ENCODE data around the gene PGM2.
A peak's percentile ranks its signal among the peaks of the same experiment; 100 is the strongest.
"Not testable (repeated sequence)": the region's sequence is repeated elsewhere in the genome, so short reads cannot be mapped to it uniquely, and the experiment has no call there.

PGM2 gene

GRCh38 chr4:37826295-37827029, at the start of gene PGM2:
TSS of gene PGM2 (plus strand) at chr4:37826686. CDS start at chr4:37826733, 47 bp downstream.
- DNase-seq (ENCODE audit: low spot score): peak; percentile 59

GRCh38 chr4:37779896-37780295, 46.6 kb upstream of the PGM2 start:
- DNase-seq (ENCODE audit: low spot score): no peak

GRCh38 chr4:37780444-37781130, 45.9 kb upstream of the PGM2 start:
- DNase-seq (ENCODE audit: low spot score): no peak

- DNase-seq (ENCODE audit: low spot score): no peak
These were observed 45.4 kb upstream of the PGM2 start for GRCh38 chr4:37781131-37781455.

- DNase-seq (ENCODE audit: low spot score): not testable (repeated sequence)
These were observed 40.2 kb upstream of the PGM2 start for GRCh38 chr4:37786267-37786666.

GRCh38 chr4:37787883-37788460, 38.5 kb upstream of the PGM2 start:
- not testable (repeated sequence) for DNase-seq (ENCODE audit: low spot score)

- DNase-seq (ENCODE audit: low spot score): no peak
These were observed 37.7 kb upstream of the PGM2 start for GRCh38 chr4:37788819-37789218.

- no peak for DNase-seq (ENCODE audit: low spot score)
These were observed 34.2 kb upstream of the PGM2 start for GRCh38 chr4:37792241-37792640.

- no peak for DNase-seq (ENCODE audit: low spot score)
These were observed 32.9 kb upstream of the PGM2 start for GRCh38 chr4:37793562-37793961.

GRCh38 chr4:37794056-37794455, 32.4 kb upstream of the PGM2 start:
- no peak for DNase-seq (ENCODE audit: low spot score)

GRCh38 chr4:37795581-37796195, 30.8 kb upstream of the PGM2 start:
- DNase-seq (ENCODE audit: low spot score): peak; percentile 40

- no peak for DNase-seq (ENCODE audit: low spot score)
These were observed 29.1 kb upstream of the PGM2 start for GRCh38 chr4:37797374-37797773.

GRCh38 chr4:37797923-37798322, 28.6 kb upstream of the PGM2 start:
- no peak for DNase-seq (ENCODE audit: low spot score)

GRCh38 chr4:37798616-37799015, 27.9 kb upstream of the PGM2 start:
- DNase-seq (ENCODE audit: low spot score): no peak

GRCh38 chr4:37799941-37800554, 26.4 kb upstream of the PGM2 start:
- no peak for DNase-seq (ENCODE audit: low spot score)

GRCh38 chr4:37802068-37802666, 24.3 kb upstream of the PGM2 start:
- peak; percentile 24 for DNase-seq (ENCODE audit: low spot score)

GRCh38 chr4:37803348-37803973, 23.0 kb upstream of the PGM2 start:
- DNase-seq (ENCODE audit: low spot score): peak; percentile 49

GRCh38 chr4:37805091-37805490, 21.4 kb upstream of the PGM2 start:
- no peak for DNase-seq (ENCODE audit: low spot score)

GRCh38 chr4:37812713-37813112, 13.8 kb upstream of the PGM2 start:
- DNase-seq (ENCODE audit: low spot score): no peak

GRCh38 chr4:37815591-37815990, 10.9 kb upstream of the PGM2 start:
- no peak for DNase-seq (ENCODE audit: low spot score)

GRCh38 chr4:37816006-37816405, 10.5 kb upstream of the PGM2 start:
- DNase-seq (ENCODE audit: low spot score): no peak

- no peak for DNase-seq (ENCODE audit: low spot score)
These were observed 9.8 kb upstream of the PGM2 start for GRCh38 chr4:37816719-37817118.

Measured in hematopoietic multipotent progenitor cell treated with erythropoietin and hydrocortisone succinate and interleukin-3 and kit ligand, for 17 days (in vitro differentiated cells).